Measurements from ENCODE around the gene ARHGEF39.
"Not testable (repeated sequence)": the region's sequence is repeated elsewhere in the genome, so short reads cannot be mapped to it uniquely, and the experiment has no call there.

The ARHGEF39 gene

DNA sequence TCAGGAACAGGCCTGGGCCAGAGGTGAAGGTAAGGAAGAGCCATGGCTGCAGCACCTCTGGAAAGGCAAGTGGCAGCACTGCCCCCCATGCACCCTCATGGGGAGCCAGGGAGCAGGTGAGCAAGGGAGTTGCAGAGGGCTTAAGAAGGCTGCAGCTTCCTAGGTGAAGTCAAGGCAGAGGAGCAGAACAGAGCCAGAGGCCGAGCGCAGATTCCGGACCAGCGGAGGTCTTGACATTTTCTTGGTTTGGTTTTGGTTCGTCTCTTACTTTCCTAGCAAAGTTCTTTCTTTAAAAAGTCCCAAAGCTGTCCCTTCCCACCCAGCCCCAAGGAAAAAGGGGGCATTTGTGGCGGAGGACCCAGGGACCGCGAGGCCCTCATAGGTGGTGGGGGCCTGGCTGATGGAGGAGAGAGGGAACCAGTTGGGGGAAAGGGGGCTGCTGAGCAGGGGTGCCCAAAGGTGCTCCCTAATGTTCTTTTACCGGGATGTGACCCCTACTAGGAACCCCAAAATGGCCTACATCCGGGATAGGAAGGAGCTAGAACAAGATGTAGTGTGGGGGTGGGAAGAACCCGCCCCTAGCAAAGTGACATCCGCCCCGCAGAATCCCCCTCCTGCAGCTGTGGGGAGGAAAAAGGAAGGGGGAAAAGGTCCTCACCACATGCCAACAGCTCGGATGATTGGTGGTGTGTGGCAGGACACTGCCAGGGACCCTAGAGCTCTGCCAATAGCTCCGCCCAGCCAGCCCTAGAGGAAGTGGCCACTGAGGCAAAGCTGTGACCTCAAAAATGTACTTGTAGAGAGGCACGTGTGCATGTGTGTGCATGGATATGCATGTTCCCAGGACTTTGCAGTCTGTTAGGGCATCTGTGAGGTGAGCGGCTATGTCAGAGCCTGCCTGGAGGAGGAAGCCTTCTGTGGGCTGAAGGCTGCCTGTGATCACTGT lies 45.9 kb downstream of the ARHGEF39 start:
- DNase-seq (ENCODE audit: low read depth in 2 of 2): no peak

DNA sequence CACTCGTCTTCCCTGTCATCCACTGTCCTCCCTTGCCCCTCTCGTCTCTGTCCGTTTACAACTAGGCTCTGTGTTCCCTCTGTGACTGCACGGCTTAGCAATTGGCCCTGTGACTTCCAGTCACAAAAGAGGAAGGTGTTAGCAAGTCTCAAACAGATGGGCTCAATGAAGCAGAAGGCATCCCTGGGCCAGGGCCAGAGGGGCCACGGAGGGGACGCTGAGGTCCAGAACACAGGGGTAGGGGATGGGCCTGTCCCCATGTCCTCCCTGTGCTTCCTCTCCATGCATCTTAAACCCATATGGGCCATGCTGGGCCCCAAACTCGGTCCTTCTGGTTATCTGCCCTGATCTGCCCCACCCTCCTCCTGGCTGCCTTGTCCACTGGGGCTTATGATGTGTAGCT lies 46.7 kb downstream of the ARHGEF39 start, which contains the start of gene CD72:
Gene CD72, minus strand, starts transcription at position 89 of the 403 bp plus-strand sequence. CDS start 110 bp downstream, outside the sequence.
- no peak for DNase-seq (ENCODE audit: low read depth in 2 of 2)

GRCh38 chr9:35617548-35617947 lies 47.4 kb downstream of the ARHGEF39 start:
- DNase-seq (ENCODE audit: low read depth in 2 of 2): no peak

GRCh38 chr9:35616681-35617459 lies 48.1 kb downstream of the ARHGEF39 start:
- DNase-seq (ENCODE audit: low read depth in 2 of 2): peak; percentile 21 to 50

DNA sequence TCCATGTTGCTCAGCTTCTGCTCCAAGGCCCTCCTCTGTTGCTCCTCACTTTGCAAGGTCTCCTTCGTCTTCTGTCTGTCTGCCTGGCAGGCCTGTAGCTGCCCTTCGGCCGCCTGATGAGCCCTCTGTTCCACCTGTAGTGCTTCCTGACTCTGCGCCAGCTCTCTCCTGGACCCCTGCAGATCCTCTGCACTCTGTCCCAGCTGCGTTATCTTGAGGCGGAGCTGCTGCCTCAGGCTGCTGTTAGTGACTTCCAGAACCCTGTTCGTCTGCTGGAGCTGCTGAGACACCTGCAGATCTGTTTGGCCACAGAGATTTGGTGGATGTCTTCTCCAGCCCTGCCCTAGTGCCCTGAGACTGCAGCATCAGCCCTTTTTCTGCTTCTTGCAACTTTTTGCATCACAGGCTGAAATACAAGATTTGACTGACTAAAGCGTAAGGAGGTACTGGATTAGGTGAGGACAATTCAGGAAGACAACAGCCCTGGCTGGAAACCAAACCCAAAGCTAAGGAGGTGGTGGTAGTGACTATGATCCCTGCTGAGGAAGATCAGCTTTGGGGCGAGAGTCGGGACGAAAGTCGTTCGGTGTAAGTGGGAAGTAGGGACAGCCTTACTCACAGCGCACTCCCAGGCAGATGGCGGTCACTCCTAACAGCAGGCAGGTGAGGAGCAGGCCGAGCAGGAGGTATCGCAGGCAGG lies 48.9 kb downstream of the ARHGEF39 start:
- DNase-seq (ENCODE audit: low read depth in 2 of 2): no peak

- DNase-seq (ENCODE audit: low read depth in 2 of 2): no peak
Measured at GRCh38 chr9:35612843-35613242, 52.2 kb downstream of the ARHGEF39 start.

DNA sequence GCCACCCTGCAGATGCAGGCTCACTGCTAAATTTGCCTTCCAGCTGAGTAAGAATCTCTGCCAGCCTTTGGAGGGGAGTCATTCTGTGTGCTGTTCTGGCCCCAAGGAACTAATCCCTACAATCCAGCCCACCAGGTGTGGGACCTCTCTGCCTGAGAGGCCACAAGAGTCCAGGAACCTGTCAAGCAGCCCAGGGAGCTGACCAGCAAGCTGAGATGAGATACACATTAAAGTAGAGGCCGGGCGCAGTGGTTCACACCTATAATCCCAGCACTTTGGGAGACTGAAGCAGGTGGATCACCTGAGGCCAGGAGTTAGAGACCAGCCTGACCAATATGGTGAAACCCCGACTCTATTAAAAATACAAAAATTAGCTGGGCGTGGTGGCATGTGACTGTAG lies 52.9 kb downstream of the ARHGEF39 start:
- DNase-seq (ENCODE audit: low read depth in 2 of 2): not testable (repeated sequence)

GRCh38 chr9:35611230-35611797 lies 53.7 kb downstream of the ARHGEF39 start:
- DNase-seq (ENCODE audit: low read depth in 2 of 2): peak; percentile 38 to 45

DNA sequence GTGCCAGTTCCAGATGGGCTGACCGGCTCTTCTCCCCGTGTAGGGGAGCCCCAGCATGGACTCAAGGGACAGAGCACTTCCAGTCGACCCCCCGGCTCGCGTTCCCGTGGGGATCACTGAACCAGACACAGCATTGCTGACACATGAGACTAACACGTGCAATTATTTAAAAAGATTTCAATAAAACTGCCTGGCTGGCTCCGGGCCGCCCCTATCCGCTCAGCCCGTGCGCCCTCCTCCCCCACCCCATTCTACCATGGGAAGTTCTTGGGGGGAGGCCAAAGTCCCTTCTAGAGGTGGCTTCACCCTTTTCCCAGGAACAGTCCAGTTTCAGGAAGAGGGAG lies 55.2 kb downstream of the ARHGEF39 start:
- no peak for DNase-seq (ENCODE audit: low read depth in 2 of 2)

Data from stimulated activated CD4-positive, alpha-beta T cell treated with anti-CD3 and anti-CD28 coated beads, Interleukin-1b, Interleukin-23, amount 100 ng/mL, for 4 hours (primary cell).